ENCODE data around the gene SLC41A3.
"Not testable (repeated sequence)": the region's sequence is repeated elsewhere in the genome, so short reads cannot be mapped to it uniquely, and the experiment has no call there.

Gene SLC41A3

GRCh38 chr3:126016616-126017015 lies 67.3 kb downstream of the SLC41A3 start:
- DNase-seq: no peak

DNA sequence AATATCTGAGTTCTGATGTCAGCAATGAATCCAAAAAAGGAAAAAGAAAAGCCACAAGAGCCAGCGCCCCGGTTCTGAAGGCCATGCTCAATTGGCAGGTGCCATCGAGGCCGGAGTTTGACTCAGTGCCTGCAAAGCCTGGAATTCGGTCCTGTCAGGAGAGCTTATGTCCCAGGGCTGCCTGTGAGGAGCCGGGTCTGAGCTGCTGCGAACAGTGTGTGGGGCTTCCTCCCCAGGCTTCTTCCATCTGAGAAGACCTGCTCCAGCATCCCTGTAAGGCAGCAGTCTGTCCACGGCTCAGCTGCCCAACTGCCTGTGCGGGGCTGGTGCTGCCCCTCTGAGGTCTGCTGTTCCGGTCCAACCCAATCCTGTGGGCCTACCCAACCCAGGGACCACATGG lies 68.8 kb downstream of the SLC41A3 start:
- intact Hi-C loops (cut with DNase I): no loop called here
- DNase-seq: peak in 1 of 10 donors; percentile 31

More at GRCh38 chr3:126016616-126017015, 67.3 kb downstream of the SLC41A3 start:
- intact Hi-C loops (cut with DNase I): no loop called here

DNA sequence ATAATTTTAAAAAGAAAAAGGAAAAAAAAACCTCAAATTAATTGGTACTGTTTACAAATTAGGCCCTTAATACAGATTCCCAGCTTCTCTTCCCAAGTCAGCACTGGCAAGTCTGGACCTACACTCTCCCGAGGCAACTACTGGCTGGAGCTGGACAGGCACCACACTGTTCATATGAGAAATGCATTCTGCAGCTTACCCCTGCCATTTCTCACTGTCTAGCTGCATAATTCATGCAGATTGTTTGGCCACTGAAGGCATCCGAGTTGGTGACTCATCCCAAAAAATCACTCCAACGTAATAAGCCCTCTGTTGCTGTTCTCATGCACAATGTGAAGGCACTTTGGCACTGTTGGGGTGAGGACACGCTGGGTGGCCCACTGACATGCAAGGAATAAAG lies 69.7 kb downstream of the SLC41A3 start:
- no peak for DNase-seq
- intact Hi-C loops (cut with DNase I): no loop called here

DNA sequence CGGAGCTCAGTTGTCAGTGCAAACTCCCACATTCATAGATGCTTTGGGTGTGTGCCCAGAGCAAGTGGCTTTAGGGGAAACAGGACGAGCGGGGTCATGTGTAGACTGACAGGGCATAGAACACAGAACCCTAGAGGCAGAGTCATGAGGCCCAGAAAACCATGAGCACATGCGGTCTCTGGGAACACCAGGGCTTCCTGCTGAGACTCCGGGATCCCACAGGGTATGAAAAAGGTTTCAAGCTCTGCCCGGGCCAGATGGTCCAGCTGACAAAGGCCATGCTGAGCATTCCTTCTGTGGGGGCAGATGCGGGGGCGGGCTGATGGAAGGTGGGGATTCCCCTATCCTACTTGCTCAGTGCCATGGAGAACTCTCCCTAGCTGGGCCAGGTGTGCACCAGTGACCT lies 70.2 kb downstream of the SLC41A3 start:
- DNase-seq: no peak
- intact Hi-C loops (cut with DNase I): no loop called here

GRCh38 chr3:126009181-126009580 lies 74.7 kb downstream of the SLC41A3 start:
- DNase-seq: no peak

GRCh38 chr3:126008219-126008618 lies 75.7 kb downstream of the SLC41A3 start:
- no peak for DNase-seq

More at GRCh38 chr3:126009181-126009580, 74.7 kb downstream of the SLC41A3 start:
- intact Hi-C loops (cut with DNase I): no loop called here

GRCh38 chr3:126005951-126006350 lies 78.0 kb downstream of the SLC41A3 start:
- no peak for DNase-seq
- intact Hi-C loops (cut with DNase I): no loop called here

More at GRCh38 chr3:126008219-126008618, 75.7 kb downstream of the SLC41A3 start:
- intact Hi-C loops (cut with DNase I): no loop called here

DNA sequence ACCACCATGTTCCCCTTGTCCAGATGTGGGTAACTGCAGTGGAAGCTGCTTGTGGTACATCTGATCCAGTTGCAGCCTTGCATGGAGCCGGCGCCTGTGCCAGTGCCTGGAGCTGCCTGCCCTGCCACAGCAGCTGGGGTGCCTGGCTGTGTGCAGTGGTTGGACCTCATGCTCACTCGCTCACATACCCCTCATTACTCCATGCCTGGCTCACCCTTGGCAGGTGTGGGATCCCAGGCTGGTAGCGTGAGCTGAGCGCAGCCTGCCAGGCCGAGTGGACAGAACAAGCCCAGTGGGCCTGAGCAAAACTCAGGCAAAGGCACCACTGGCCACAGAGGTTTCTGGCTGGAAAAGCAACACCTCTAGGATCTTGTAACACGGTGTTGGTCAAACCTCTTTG lies 79.2 kb downstream of the SLC41A3 start:
- intact Hi-C loops (cut with DNase I): no loop called here
- DNase-seq: no peak

DNA sequence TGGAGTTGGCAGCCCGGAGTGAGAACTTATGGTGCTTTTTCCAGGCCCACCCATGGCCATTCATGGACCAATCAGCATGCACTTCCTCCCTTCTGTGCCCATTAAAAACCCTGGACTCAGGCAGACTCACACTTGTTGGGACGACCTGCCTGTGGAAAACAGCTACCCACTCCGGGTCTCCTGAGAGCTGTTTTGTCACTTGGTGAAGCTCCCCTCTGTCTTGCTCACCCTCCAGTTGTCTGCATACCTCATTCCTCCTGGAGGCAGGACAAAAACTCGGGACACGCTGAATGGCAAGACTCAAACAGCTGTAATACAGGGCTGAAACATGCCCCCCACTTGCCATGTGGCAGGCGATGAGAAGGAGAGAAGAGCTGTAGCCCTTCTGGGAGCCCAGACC lies 79.7 kb downstream of the SLC41A3 start:
- DNase-seq: no peak
- intact Hi-C loops (cut with DNase I): no loop called here

- DNase-seq: no peak
- intact Hi-C loops (cut with DNase I): no loop called here
Measured at GRCh38 chr3:126003447-126004190, 80.3 kb downstream of the SLC41A3 start.

DNA sequence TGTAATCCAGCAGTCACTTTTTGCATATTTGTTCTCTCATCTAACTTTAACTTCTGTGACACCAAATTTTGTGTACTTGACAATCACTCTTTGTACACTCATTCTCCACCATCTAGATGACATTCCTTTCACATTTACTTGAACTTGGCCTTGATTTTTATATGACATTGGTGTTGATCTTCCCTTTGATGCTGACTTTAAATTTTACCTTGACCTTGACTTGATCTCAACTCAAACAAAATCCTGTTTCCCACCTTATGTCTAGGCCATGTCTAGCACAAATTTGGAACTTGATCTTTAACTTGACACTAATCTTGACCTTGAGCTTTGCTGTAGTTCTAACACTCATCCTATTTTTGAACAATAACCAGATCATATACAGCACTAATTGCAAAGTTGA lies 81.7 kb downstream of the SLC41A3 start:
- intact Hi-C loops (cut with DNase I): no loop called here
- no peak for DNase-seq

DNA sequence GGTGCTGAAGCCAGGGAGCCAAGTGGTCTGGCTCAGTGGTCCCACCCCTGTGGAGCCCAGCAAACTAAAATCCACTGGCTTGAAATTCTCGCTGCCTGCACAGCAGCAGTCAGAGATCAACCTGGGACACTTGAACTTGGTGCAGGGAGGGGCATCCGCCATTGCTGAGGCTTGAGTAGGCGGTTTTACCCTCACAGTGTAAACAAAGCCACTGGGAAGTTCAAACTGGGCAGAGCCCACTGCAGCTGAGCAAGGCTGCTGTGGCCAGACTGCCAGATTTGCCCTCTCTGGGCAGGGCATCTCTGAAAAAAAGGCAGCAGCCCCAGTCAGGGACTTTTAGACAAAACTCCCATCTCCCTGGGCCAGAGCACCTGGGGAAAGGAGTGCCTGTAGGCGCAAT lies 87.2 kb downstream of the SLC41A3 start:
- intact Hi-C loops (cut with DNase I); DNase-seq: not testable (repeated sequence)

GRCh38 chr3:125990253-125990970 lies 93.5 kb downstream of the SLC41A3 start:
- peak; percentile 56 to 98 (median 86) for DNase-seq
- intact Hi-C loops (cut with DNase I): no loop called here

- DNase-seq; intact Hi-C loops (cut with DNase I): not testable (repeated sequence)
Measured at GRCh38 chr3:125984951-125985350, 99.0 kb downstream of the SLC41A3 start.

DNA sequence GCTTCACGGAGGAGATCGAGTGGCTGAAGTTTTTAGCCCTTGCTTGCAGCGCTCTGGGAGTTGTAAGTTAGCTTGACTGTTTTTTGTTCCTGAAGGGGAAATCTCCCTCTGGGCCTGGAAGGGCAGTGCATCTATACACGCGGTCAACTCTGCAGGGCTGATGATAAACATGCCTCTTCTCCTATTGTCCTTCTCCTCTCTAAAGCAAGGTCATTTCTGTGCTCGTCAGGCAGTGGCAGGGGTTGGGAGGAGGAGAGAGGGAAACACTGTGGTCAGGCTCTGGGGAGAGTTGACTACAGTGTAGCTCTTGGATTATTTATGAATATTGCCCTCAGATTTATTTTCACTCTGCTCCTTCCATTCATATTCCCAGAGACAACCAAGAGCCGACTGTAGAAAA lies 106.8 kb downstream of the SLC41A3 start:
- intact Hi-C loops (cut with DNase I): loop anchor here (10.0 kb wide), 1 partner anchor 108 kb away; the partner anchor contains the start of gene SLC41A3
- not testable (repeated sequence) for DNase-seq

DNA sequence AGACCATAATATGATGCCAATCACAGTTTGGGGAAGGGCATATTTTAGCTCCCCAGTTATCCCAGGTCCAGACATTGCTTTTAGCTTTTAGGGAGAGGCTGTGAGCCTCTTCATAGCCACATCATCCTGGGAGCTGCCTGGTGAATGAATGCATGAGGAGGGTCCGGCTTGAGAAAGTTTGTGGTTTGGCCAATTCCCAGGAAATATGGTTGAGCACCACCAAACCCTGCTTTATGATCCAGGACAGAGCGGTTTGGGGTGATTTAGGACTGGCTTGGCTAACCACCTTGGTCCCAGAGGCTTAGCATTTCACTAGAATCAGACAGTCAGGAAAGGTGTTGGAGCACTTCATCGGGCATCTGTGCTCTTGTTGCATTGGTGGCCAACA lies 107.9 kb downstream of the SLC41A3 start:
- not testable (repeated sequence) for DNase-seq
- intact Hi-C loops (cut with DNase I): loop anchor here (10.0 kb wide), 1 partner anchor 109 kb away; the partner anchor contains the start of gene SLC41A3

GRCh38 chr3:125975245-125976002 lies 108.5 kb downstream of the SLC41A3 start:
- intact Hi-C loops (cut with DNase I): loop anchor here (10.0 kb wide), 1 partner anchor 109 kb away; the partner anchor contains the start of gene SLC41A3

DNA sequence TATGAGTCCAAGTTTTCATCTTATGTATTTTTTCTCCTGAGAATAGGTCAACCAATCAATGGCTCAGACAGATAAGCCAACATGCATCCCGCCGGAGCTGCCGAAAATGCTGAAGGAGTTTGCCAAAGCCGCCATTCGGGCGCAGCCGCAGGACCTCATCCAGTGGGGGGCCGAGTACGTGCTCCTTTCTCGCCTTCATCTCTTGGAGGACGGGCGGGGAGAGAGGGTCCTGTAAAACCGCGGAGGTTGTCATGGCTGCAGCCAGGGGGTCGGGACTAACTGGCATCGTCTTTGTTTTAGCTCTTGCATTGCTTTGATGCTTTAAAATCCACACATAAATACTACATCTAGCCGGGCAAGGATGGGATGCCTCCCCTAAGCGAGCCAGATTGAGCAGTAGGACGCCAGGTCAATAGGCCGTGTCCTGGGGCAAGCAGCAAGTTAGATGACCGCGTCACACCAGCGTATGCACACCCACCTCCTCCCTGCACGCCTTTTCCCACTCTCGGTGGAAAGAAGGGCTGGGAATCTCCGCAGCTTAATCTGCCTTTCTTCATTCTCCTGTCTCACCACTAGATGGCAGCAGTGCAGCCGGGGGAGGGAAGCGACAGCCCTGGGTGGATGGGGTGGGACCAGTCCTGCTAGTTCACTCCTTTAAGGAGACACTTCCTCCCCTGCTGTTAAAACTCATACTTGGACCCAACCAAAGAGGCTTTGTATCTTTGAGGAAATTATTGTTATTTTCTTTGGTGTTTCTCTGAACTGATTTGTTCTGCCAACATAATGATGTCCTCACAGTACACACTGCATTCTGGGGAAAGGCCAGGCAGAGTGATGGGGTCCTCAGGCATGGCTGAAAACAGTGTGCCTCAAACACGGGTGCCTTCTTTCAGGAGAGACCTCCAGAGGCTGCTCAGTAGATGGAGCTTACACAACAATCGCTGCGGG lies 111.7 kb downstream of the SLC41A3 start:
- intact Hi-C loops (cut with DNase I): loop anchor here (10.0 kb wide), 1 partner anchor 113 kb away; the partner anchor contains the start of gene SLC41A3
- DNase-seq: peak; percentile 34 to 92 (median 63)

More at GRCh38 chr3:125975245-125976002, 108.5 kb downstream of the SLC41A3 start:
- not testable (repeated sequence) for DNase-seq

Measured in posterior cingulate gyrus (tissue), 11 donors.